Motor neuron (in vitro differentiated cells): ENCODE data around the gene UBQLNL. TPM values are rescaled to one million over a fixed set of nuclear protein-coding genes. Genes with fewer than 3 reads are reported as not detected.

Source experiments
- total RNA-seq, 8 experiments: library from RNA; unstranded; fragments of 300-600 nt; gene quantifications; 2 replicates each; pipeline versions ENCODE4 v1.2.3 to v1.2.4, GENCODE V29; 2022

The UBQLNL gene
- total RNA-seq, 8 experiments from 2014 or later: 0.15 to 0.73 (median 0.33) TPM

Other genes with a start within 250 kb of the UBQLNL start
- under 1 TPM in 1 of 8 experiments, not detected in 7; 0.50 TPM for gene HBE1, start 246.8 kb downstream of the UBQLNL start, total RNA-seq
- gene OR51B4, start 214.8 kb downstream of the UBQLNL start, total RNA-seq: under 1 TPM in 3 of 8 experiments, not detected in 5; 0.52 to 0.90 (median 0.61) TPM
- gene OR51B2, start 192.4 kb downstream of the UBQLNL start, total RNA-seq: under 1 TPM in 2 of 8 experiments, not detected in 6; 0.23 to 0.36 TPM
- gene OR51B5, start 173.2 kb downstream of the UBQLNL start, total RNA-seq: under 1 TPM in 6 of 8 experiments, not detected in 2; 0.25 to 0.92 (median 0.51) TPM
- gene OR51B6, start 165.2 kb downstream of the UBQLNL start, total RNA-seq: under 1 TPM in 4 of 8 experiments, not detected in 4; 0.21 to 0.55 (median 0.32) TPM
- gene OR51M1, start 132.9 kb downstream of the UBQLNL start, total RNA-seq: under 1 TPM in 7 of 8 experiments, not detected in 1; 0.05 to 0.66 (median 0.20) TPM
- gene OR51Q1, start 94.6 kb downstream of the UBQLNL start, total RNA-seq: 1 to 10 TPM in 1 of 8 experiments, under 1 TPM in 4, not detected in 3; 0.11 to 1.2 (median 0.46) TPM
- gene OR51I1, start 75.2 kb downstream of the UBQLNL start, total RNA-seq: under 1 TPM in 4 of 8 experiments, not detected in 4; 0.16 to 0.66 (median 0.49) TPM
- under 1 TPM in 6 of 8 experiments, not detected in 2; 0.11 to 0.47 (median 0.16) TPM for gene OR51I2, start 67.4 kb downstream of the UBQLNL start, total RNA-seq
- gene OR52D1, start 28.0 kb downstream of the UBQLNL start, total RNA-seq: under 1 TPM in 5 of 8 experiments, not detected in 3; 0.22 to 0.57 (median 0.40) TPM
- gene UBQLN3, start 6.7 kb downstream of the UBQLNL start, total RNA-seq: under 1 TPM in 7 of 8 experiments, not detected in 1; 0.11 to 0.52 (median 0.23) TPM
- gene OR52H1, start 31.8 kb upstream of the UBQLNL start, total RNA-seq: under 1 TPM in 7 of 8 experiments, not detected in 1; 0.17 to 0.87 (median 0.47) TPM
- gene OR52B6, start 64.2 kb upstream of the UBQLNL start, total RNA-seq: 1 to 10 TPM in 2 of 8 experiments, under 1 TPM in 3, not detected in 3; 0.25 to 1.4 (median 0.67) TPM
- gene TRIM6, start 79.9 kb upstream of the UBQLNL start, total RNA-seq: 1 to 10 TPM; 1.2 to 9.0 (median 2.1) TPM
- 1 to 10 TPM in 4 of 8 experiments, under 1 TPM in 4; 0.16 to 9.7 (median 2.2) TPM for gene TRIM34, start 108.3 kb upstream of the UBQLNL start, total RNA-seq
- 10 to 100 TPM; 13.4 to 60.6 (median 23.7) TPM for gene TRIM5, start 168.4 kb upstream of the UBQLNL start, total RNA-seq
- gene TRIM22, start 173.1 kb upstream of the UBQLNL start, total RNA-seq: 100 to 1,000 TPM in 4 of 8 experiments, 10 to 100 TPM in 4; 31.4 to 246 (median 75.3) TPM
- under 1 TPM in 6 of 8 experiments, not detected in 2; 0.08 to 0.43 (median 0.18) TPM for gene OR56B1, start 219.7 kb upstream of the UBQLNL start, total RNA-seq
- gene OR52N4, start 237.5 kb upstream of the UBQLNL start, total RNA-seq: under 1 TPM in 7 of 8 experiments, not detected in 1; 0.21 to 0.81 (median 0.38) TPM